Fibroblast of pulmonary artery (primary cell): ENCODE results near the gene CPNE7.

Source experiments
- DNase-seq: peaks from one replicate; pipeline ENCODE4 v3.0.0-alpha.2; 2010; ENCODE audit warnings: low read depth
- H3K4me3 ChIP-seq: replicated peaks from 2 replicates; pipeline ENCODE4 v1.5.1; 2011; ENCODE audit warnings: low read depth, mild to moderate bottlenecking, control low read depth, low read length, moderate library complexity
- TF ChIP-seq, protein P1 (sequence below): IDR thresholded peaks from 2 replicates; pipeline ENCODE4 v1.5.1; 2011; ENCODE audit warnings: mild to moderate bottlenecking, control low read depth, low read length, inconsistent platforms; ENCODE audit errors: missing control alignments

CPNE7 gene

GRCh38 chr16:89561884-89562599, 13.5 kb upstream of the CPNE7 start:
- TF ChIP-seq, protein P1, sequence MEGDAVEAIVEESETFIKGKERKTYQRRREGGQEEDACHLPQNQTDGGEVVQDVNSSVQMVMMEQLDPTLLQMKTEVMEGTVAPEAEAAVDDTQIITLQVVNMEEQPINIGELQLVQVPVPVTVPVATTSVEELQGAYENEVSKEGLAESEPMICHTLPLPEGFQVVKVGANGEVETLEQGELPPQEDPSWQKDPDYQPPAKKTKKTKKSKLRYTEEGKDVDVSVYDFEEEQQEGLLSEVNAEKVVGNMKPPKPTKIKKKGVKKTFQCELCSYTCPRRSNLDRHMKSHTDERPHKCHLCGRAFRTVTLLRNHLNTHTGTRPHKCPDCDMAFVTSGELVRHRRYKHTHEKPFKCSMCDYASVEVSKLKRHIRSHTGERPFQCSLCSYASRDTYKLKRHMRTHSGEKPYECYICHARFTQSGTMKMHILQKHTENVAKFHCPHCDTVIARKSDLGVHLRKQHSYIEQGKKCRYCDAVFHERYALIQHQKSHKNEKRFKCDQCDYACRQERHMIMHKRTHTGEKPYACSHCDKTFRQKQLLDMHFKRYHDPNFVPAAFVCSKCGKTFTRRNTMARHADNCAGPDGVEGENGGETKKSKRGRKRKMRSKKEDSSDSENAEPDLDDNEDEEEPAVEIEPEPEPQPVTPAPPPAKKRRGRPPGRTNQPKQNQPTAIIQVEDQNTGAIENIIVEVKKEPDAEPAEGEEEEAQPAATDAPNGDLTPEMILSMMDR = no peak

DNA sequence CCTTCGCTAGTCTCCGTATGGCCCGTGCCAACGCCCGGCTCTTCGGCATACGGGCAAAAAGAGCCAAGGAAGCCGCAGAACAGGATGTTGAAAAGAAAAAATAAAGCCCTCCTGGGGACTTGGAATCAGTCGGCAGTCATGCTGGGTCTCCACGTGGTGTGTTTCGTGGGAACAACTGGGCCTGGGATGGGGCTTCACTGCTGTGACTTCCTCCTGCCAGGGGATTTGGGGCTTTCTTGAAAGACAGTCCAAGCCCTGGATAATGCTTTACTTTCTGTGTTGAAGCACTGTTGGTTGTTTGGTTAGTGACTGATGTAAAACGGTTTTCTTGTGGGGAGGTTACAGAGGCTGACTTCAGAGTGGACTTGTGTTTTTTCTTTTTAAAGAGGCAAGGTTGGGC, 12.6 kb upstream of the CPNE7 start:
- peak overlapping the region; percentile 87 for H3K4me3 ChIP-seq
- TF ChIP-seq, protein P1 = no peak
- no peak for DNase-seq

More at GRCh38 chr16:89561884-89562599, 13.5 kb upstream of the CPNE7 start:
- DNase-seq = no peak
- H3K4me3 ChIP-seq = peak overlapping the region; percentile 87

GRCh38 chr16:89563639-89564392, 11.7 kb upstream of the CPNE7 start:
- no peak for DNase-seq
- TF ChIP-seq, protein P1 = no peak
- H3K4me3 ChIP-seq = no peak overlapping the region

DNA sequence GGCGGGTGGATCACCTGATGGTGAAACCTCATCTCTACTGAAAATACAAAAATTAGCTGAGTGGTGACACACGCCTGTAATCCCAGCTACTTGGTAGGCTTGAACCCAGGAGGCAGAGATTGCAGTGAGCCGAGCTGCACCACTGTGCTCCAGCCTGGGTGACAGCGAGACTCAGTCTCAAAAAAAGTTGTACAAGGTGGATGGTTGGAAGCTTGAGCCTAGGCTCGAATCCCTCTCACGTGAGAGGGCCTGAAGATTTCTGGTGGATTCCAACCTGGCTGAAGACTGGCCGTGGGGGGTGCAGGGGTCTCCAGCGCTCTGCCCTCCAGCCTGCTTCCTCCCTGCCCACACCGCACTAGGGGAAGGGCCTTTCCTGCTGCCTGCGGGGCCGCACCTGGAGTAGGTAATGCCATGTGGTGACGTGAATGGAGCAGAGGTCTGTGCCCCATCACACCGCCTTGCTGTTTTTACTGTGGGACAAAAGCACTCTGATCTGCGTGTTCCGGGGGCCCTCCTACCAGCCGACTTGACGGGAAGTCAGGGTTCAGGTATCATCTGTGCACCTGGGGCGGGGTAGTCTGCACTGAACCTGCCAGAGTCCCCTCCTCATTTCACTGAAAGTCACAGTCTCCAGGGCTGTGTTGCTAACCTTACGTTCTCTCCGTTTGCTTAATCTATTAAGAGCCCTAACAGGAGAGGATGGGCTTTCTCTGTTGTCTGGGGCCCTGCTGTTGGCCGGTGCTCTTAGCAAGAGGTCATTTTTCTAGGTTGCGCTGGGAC, 10.9 kb upstream of the CPNE7 start:
- no peak for DNase-seq
- TF ChIP-seq, protein P1 = no peak
- no peak overlapping the region for H3K4me3 ChIP-seq

DNA sequence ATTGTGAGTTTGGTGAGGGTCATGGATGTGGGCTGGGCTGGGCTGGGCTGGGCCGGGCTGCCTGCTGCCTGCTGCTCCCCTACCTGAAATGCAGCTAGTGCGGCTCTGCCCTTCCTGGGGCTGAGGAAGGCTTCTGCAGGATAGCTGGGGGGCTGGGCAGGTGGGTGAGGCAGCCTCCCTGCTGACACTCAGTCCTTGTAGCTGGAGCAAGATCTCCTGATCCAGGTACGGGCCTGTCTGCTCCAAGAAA, 10.4 kb upstream of the CPNE7 start:
- H3K4me3 ChIP-seq = no peak overlapping the region
- TF ChIP-seq, protein P1 = no peak
- no peak for DNase-seq

DNA sequence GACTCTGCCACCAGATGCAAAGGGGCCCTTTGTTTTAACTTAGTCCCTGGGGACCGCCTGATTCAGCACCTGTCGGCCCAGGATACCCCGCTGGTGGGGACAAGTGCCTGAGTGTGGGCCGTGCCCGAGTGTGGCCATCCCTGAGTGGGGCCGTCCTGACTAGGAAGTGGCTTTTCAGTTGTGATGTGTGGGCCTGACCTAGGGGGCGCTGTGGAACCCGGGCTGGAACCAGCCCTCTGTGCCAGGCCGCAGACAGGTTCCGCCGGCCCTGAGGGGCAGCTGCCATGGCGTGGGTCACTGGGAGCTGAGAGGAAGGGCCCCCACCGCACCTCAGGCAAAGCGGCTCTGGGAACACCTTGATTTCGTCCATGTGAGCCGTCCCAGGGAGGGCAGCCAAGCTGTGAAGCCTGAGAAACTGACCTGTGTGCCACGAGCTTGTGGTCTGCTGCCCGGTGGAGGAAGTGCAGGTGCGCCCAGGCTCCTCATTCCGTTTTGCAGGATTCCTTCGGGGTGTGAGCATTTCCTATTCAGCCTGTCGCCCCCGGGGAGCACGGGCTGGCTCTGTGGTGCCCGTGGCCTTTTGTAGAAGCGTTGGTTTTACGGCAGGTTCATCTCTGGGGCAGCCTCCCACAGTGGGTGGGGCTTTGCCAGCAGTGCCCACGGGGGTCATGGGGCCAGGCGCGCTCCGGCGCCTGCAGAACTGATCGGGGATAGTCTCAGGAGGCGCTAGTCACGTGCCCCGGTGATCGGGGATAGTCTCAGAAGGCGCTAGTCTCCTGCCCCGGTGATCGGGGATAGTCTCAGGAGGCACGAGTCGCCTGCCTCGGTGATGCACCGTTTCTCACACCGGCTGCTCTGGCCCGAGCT, 9.8 kb upstream of the CPNE7 start:
- H3K4me3 ChIP-seq = peak overlapping the region; percentile 7
- TF ChIP-seq, protein P1 = peak; percentile 50
- peak; percentile 41 for DNase-seq
